ENCODE data around the gene FXYD3.
A peak's percentile ranks its signal among the peaks of the same experiment; 100 is the strongest.

Gene FXYD3

DNA sequence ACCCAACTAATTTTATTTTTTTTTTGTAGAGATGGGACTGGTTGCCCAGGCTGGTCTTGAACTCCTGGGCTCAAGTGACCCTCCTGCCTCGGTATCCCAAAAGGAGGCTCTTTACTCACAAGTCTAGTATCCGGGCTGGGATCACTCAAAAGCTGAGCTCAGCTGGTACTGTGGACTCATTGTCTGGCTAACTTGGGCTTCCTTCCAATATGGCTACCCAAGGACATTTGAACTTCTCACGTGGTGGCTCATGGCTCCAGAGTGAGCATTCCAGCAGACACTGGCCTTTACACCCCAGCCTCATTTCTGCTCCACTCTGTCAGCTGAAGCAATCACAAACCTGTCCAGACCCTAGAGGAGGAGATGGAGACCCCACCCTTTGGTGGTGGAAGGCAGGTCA, 45.2 kb upstream of the FXYD3 start:
- Mint-ChIP-seq H3K4me1 (peaks cover 25% of the 10 kb centered on the region), H3K27ac (no peak overlapping the region)

GRCh38 chr19:35073516-35073915, 42.1 kb upstream of the FXYD3 start:
- no peak overlapping the region for H3K27ac Mint-ChIP-seq
- peaks cover 10% of the 10 kb centered on the region for H3K4me1 Mint-ChIP-seq
- DNase-seq: no peak
- no peak overlapping the region for H3K4me3 Mint-ChIP-seq
- no peaks in the 10 kb centered on the region for H3K36me3 Mint-ChIP-seq (ENCODE audit: low read depth)
- H3K9me3 Mint-ChIP-seq: peaks cover 3% of the 10 kb centered on the region
- H3K27me3 Mint-ChIP-seq (ENCODE audit: low read depth, poor library complexity): peaks cover 13% of the 10 kb centered on the region
- TF ChIP-seq, protein P1, sequence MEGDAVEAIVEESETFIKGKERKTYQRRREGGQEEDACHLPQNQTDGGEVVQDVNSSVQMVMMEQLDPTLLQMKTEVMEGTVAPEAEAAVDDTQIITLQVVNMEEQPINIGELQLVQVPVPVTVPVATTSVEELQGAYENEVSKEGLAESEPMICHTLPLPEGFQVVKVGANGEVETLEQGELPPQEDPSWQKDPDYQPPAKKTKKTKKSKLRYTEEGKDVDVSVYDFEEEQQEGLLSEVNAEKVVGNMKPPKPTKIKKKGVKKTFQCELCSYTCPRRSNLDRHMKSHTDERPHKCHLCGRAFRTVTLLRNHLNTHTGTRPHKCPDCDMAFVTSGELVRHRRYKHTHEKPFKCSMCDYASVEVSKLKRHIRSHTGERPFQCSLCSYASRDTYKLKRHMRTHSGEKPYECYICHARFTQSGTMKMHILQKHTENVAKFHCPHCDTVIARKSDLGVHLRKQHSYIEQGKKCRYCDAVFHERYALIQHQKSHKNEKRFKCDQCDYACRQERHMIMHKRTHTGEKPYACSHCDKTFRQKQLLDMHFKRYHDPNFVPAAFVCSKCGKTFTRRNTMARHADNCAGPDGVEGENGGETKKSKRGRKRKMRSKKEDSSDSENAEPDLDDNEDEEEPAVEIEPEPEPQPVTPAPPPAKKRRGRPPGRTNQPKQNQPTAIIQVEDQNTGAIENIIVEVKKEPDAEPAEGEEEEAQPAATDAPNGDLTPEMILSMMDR (IDR thresholded peaks at IDR 0.05): no peak

More for the DNA sequence above, 45.2 kb upstream of the FXYD3 start:
- Mint-ChIP-seq H3K9me3 (peaks cover 3% of the 10 kb centered on the region), H3K27me3 (ENCODE audit: low read depth, poor library complexity) (peaks cover 12% of the 10 kb centered on the region), H3K4me3 (no peak overlapping the region), H3K36me3 (ENCODE audit: low read depth) (no peaks in the 10 kb centered on the region)
- no peak for DNase-seq
- TF ChIP-seq, protein P1 (IDR thresholded peaks at IDR 0.05): no peak

- Mint-ChIP-seq H3K36me3 (ENCODE audit: low read depth) (no peaks in the 10 kb centered on the region), H3K9me3 (peaks cover 3% of the 10 kb centered on the region), H3K27me3 (ENCODE audit: low read depth, poor library complexity) (peaks cover 15% of the 10 kb centered on the region), H3K4me1 (peaks cover 10% of the 10 kb centered on the region), H3K4me3 (no peak overlapping the region), H3K27ac (no peak overlapping the region)
- no peak for DNase-seq
- TF ChIP-seq, protein P1 (IDR thresholded peaks at IDR 0.05): no peak
These were observed 41.7 kb upstream of the FXYD3 start for GRCh38 chr19:35073941-35074340.

- peaks cover 10% of the 10 kb centered on the region for H3K4me1 Mint-ChIP-seq
- no peaks in the 10 kb centered on the region for H3K36me3 Mint-ChIP-seq (ENCODE audit: low read depth)
- H3K27me3 Mint-ChIP-seq (ENCODE audit: low read depth, poor library complexity): peaks cover 15% of the 10 kb centered on the region
- TF ChIP-seq, protein P1 (IDR thresholded peaks at IDR 0.05): no peak
- no peak overlapping the region for H3K27ac Mint-ChIP-seq
- no peak for DNase-seq
- H3K9me3 Mint-ChIP-seq: peaks cover 3% of the 10 kb centered on the region
- no peak overlapping the region for H3K4me3 Mint-ChIP-seq
These were observed 41.0 kb upstream of the FXYD3 start for GRCh38 chr19:35074426-35075201.

DNA sequence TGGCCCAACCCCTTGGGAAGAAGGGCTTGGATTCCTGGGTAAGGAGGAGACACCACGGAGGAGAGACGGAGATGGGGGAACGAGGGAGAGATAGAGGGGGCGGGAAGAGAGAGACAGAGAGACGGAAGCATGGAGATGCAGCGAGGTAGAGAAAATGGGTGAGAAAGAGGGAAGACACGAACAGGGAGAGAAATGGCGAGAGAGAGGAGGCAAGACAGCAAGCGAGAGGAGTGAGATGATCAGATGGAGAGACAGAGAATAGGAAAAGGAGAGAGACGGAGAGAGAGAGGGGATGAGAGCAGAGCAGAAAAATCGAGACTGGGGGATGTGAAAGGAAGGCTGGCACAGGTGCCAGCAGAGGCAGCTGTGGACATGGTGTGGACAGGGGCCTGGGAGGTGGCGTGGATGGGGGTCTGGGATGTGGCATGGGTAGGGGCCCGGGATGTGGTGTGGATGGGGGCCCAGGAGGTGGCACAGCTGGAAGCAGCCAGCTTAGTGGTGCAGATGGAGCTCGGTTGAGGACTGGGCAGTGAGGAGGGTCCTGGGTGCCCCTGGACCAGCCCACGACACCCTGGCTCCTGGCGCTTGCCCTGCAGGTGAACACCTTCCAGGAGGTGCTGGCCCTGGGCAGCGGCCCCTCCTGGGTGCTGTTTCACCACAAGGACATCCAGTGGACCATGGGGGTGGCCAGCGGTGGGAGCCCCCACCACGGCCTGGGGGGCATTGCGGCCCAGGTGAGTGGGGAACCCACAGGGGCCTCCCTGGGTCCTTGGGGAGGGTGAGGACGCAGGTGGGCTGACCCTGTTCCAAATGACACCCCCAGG, 40.2 kb upstream of the FXYD3 start:
- Mint-ChIP-seq H3K36me3 (ENCODE audit: low read depth) (no peaks in the 10 kb centered on the region), H3K4me3 (no peak overlapping the region), H3K27ac (peak overlapping the region; percentile 65), H3K9me3 (peaks cover 3% of the 10 kb centered on the region), H3K27me3 (ENCODE audit: low read depth, poor library complexity) (peaks cover 15% of the 10 kb centered on the region), H3K4me1 (peaks cover 10% of the 10 kb centered on the region)
- TF ChIP-seq, protein P1 (IDR thresholded peaks at IDR 0.05): no peak
- no peak for DNase-seq
